Measurements from ENCODE around the gene NUP85. TPM values are rescaled to one million over a fixed set of nuclear protein-coding genes. Genes with fewer than 3 reads are reported as not detected.
"Not testable (repeated sequence)": the region's sequence is repeated elsewhere in the genome, so short reads cannot be mapped to it uniquely, and the experiment has no call there.

NUP85 gene
- total RNA-seq, 5 donors from 2014 or later (not counting 1 experiment from before 2014, with no cell fraction given): 56.2 to 128 (median 106) TPM

DNA sequence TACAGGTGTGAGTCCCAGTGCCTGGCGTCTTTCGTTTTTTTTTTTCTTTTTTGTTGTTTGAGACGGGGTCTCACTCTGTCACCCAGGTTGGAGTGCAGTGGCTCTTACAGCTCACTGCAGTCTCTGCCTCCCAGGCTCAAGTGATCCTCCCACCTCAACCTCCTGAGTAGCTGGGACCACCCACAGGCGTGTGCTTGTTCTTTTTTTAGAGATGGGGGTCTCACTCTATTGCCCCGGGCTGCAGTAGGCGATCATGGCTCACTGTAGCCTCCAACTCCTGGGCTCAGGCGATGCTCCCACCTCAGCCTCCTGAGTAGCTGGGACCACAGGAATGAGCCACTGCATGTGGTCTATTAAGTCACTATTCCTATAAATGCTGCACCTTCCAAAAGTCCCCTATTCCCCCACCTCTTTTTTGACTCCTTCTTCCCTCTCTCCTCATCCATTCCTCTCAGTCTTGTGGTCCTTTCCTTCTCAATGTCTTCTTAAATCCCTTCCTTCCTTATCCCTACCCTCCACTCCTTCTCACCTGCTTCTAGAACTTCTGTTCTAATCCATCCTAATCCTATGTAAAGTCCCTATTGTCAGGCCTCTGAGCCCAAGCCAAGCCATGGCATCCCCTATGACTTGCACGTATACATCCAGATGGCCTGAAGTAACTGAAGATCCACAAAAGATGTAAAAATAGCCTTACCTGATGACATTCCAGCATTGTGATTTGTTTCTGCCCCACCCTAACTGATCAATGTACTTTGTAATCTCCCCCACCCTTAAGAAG is 46.7 kb downstream of the NUP85 start:
- Histone ChIP-seq H3K4me3 (ENCODE audit: control insufficient read depth in 1 of 2, extremely low read depth in 1 of 2, low read length in 1 of 2) (no peak overlapping the region), H3K36me3 (ENCODE audit: control insufficient read depth in 2 of 2, extremely low read depth in 1 of 2, insufficient read depth in 1 of 2, low read length in 1 of 2) (peaks cover 0 to 5% of the 10 kb centered on the region in 2 donors), H3K9me3 (no peaks in the 10 kb centered on the region), H3K27me3 (replicated peaks in 1 of 2; ENCODE audit: control insufficient read depth in 2 of 2, extremely low read depth in 1 of 2, insufficient read depth in 2 of 2, low read length in 1 of 2) (no peaks in the 10 kb centered on the region), H3K27ac (ENCODE audit: low read length) (no peak overlapping the region), H3K4me1 (ENCODE audit: control insufficient read depth in 1 of 2, extremely low read depth in 1 of 2, insufficient read depth in 2 of 2, low read length in 2 of 2) (peaks cover 0 to 24% of the 10 kb centered on the region in 2 experiments)
- H3K27me3 Mint-ChIP-seq: no peaks in the 10 kb centered on the region
- H3K27ac Mint-ChIP-seq: peak overlapping the region; percentile 17 to 77
- POLR2A ChIA-PET: interaction anchor here in 1 of 2 donors (0.7 kb wide), 1 partner anchor 56 kb away, joined by 3 read pairs; no protein-coding TSS in a partner anchor
- H3K4me1 Mint-ChIP-seq: peaks cover 71 to 80% (median 75%) of the 10 kb centered on the region in 3 donors
- peak overlapping the region in 1 of 3 donors; percentile 61 for H3K4me3 Mint-ChIP-seq
- CTCF ChIA-PET: no interaction called here
- H3K36me3 Mint-ChIP-seq: no peaks in the 10 kb centered on the region
- ATAC-seq (replicated peaks in 1 of 4) (no peak), DNase-seq (no peak)
- 85% methylated on average over 5 of the region's 8 CpGs for WGBS (ENCODE audit: insufficient coverage)
- no peaks in the 10 kb centered on the region for H3K9me3 Mint-ChIP-seq

DNA sequence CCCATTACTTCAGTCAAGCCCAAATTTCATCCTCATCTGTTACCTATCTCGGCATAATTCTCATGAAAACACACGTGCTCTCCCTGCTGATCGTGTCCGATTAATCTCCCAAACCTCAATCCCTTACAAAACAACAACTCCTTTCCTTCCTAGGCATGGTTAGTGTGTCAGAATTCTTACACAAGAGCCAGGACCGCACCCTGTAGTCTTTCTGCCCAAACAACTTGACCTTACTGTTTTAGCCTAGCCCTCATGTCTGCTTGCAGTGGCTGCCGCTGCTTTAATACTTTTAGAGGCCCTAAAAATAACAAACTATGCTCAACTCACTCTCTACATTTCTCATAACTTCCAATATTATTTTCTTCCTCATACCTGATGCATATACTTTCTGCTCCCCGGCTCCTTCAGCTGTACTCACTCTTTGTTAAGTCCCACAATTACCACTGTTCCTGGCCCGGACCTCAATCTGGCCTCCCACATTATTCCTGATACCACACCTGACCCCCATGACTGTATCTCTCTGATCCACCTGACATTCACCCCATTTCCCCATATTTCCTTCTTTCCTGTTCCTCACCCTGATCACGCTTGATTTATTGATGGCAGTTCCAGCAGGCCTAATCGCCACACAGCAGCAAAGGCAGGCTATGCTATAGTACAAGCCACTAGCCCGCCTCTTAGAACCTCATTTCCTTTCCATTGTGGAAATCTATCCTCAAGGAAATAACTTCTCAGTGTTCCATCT is 50.6 kb downstream of the NUP85 start:
- 100% methylated on average over 2 of the region's 11 CpGs for WGBS (ENCODE audit: insufficient coverage)
- H3K9me3 ChIP-seq: not testable (repeated sequence)

DNA sequence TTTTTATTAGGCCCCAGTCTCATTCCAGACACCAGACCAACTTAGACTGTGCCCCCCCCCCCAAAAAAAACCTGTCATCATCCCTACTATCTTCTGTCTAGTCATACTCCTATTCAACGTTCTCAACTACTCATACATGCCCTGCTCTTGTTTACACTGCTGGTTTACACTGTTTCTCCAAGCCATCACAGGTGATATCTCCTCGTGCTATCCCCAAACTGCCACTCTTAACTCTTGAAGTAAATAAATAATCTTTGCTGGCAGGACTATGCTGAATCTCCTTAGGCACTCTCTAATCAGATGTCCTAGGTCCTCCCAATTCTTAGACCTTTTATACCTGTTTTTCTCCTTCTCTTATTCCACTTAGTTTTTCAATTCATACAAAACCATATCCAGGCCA is 51.7 kb downstream of the NUP85 start:
- H3K27ac Mint-ChIP-seq; H3K27ac ChIP-seq (ENCODE audit: low read length); H3K27me3 Mint-ChIP-seq; H3K4me3 Mint-ChIP-seq; POLR2A ChIA-PET; CTCF ChIA-PET; ATAC-seq (replicated peaks in 1 of 4); H3K9me3 ChIP-seq; H3K27me3 ChIP-seq (replicated peaks in 1 of 2; ENCODE audit: control insufficient read depth in 2 of 2, extremely low read depth in 1 of 2, insufficient read depth in 2 of 2, low read length in 1 of 2); H3K9me3 Mint-ChIP-seq; H3K4me3 ChIP-seq (ENCODE audit: control insufficient read depth in 1 of 2, extremely low read depth in 1 of 2, low read length in 1 of 2); H3K36me3 ChIP-seq (ENCODE audit: control insufficient read depth in 2 of 2, extremely low read depth in 1 of 2, insufficient read depth in 1 of 2, low read length in 1 of 2); H3K36me3 Mint-ChIP-seq; DNase-seq: not testable (repeated sequence)
- 17% methylated on average over 1 of the region's 2 CpGs for WGBS (ENCODE audit: insufficient coverage)
- H3K4me1 Mint-ChIP-seq: peaks cover 85 to 92% (median 91%) of the 10 kb centered on the region in 3 donors
- peaks cover 17 to 24% of the 10 kb centered on the region in 2 experiments for H3K4me1 ChIP-seq (ENCODE audit: control insufficient read depth in 1 of 2, extremely low read depth in 1 of 2, insufficient read depth in 2 of 2, low read length in 2 of 2)

More for the DNA sequence above, 50.6 kb downstream of the NUP85 start:
- DNase-seq; H3K4me3 ChIP-seq (ENCODE audit: control insufficient read depth in 1 of 2, extremely low read depth in 1 of 2, low read length in 1 of 2); H3K36me3 ChIP-seq (ENCODE audit: control insufficient read depth in 2 of 2, extremely low read depth in 1 of 2, insufficient read depth in 1 of 2, low read length in 1 of 2); H3K9me3 Mint-ChIP-seq; POLR2A ChIA-PET; CTCF ChIA-PET; H3K27me3 ChIP-seq (replicated peaks in 1 of 2; ENCODE audit: control insufficient read depth in 2 of 2, extremely low read depth in 1 of 2, insufficient read depth in 2 of 2, low read length in 1 of 2); ATAC-seq (replicated peaks in 1 of 4); H3K27ac ChIP-seq (ENCODE audit: low read length); H3K4me3 Mint-ChIP-seq; H3K36me3 Mint-ChIP-seq; H3K27me3 Mint-ChIP-seq: not testable (repeated sequence)
- peak overlapping the region in 1 of 2 donors; percentile 36 for H3K27ac Mint-ChIP-seq
- H3K4me1 Mint-ChIP-seq: peaks cover 87 to 100% (median 92%) of the 10 kb centered on the region in 3 donors
- peaks cover 16 to 28% of the 10 kb centered on the region in 2 experiments for H3K4me1 ChIP-seq (ENCODE audit: control insufficient read depth in 1 of 2, extremely low read depth in 1 of 2, insufficient read depth in 2 of 2, low read length in 2 of 2)

DNA sequence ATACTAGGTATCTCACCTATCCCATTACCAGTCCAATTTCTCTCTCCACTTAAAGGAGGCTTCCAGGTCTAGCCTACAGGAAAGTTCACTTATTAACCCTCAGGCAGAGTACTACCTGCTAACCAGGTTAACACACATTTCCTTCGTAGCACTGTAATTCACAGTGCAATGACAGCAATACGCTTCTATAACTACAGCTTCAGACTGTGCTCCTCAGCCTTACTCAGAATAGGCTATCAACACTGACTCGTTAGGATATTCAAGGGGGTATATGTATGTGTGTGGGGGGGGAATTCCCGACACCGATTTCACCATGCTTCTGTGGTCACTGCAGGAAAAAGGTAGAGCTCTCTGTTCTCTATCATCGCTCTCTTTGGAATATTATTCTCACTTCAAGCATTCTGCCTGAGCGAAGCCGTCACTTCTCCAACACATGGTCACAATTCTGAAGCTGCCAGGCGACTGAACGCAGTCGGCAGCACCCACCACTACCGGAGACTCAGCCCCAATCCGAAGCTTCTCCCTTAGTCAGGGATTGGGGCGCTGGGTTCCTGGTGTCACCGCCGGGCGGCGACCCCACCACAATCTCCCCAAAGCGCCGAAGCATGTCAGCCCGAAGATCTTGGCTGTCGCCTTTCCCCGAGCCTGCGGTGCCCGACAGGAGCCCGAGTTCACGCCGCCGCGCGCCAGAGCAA is 55.3 kb downstream of the NUP85 start:
- peak overlapping the region; percentile 94 to 97 (median 95) for H3K4me3 Mint-ChIP-seq
- H3K27ac Mint-ChIP-seq: peak overlapping the region; percentile 99 to 100
- H3K27me3 Mint-ChIP-seq: no peaks in the 10 kb centered on the region
- Histone ChIP-seq H3K9me3 (no peaks in the 10 kb centered on the region), H3K4me1 (ENCODE audit: control insufficient read depth in 1 of 2, extremely low read depth in 1 of 2, insufficient read depth in 2 of 2, low read length in 2 of 2) (peaks cover 22 to 32% of the 10 kb centered on the region in 2 experiments), H3K4me3 (ENCODE audit: control insufficient read depth in 1 of 2, extremely low read depth in 1 of 2, low read length in 1 of 2) (peak overlapping the region; percentile 78 to 79), H3K36me3 (ENCODE audit: control insufficient read depth in 2 of 2, extremely low read depth in 1 of 2, insufficient read depth in 1 of 2, low read length in 1 of 2) (peaks cover 4 to 26% of the 10 kb centered on the region in 2 donors), H3K27ac (ENCODE audit: low read length) (peak overlapping the region; percentile 99), H3K27me3 (replicated peaks in 1 of 2; ENCODE audit: control insufficient read depth in 2 of 2, extremely low read depth in 1 of 2, insufficient read depth in 2 of 2, low read length in 1 of 2) (no peaks in the 10 kb centered on the region)
- H3K9me3 Mint-ChIP-seq: no peaks in the 10 kb centered on the region
- H3K4me1 Mint-ChIP-seq: peaks cover 60 to 67% (median 64%) of the 10 kb centered on the region in 3 donors
- WGBS (ENCODE audit: insufficient coverage): 3% methylated on average over 25 of the region's 31 CpGs
- DNase-seq: peak in 11 of 35 experiments; percentile 15 to 70 (median 28)
- POLR2A ChIA-PET: interaction anchor here (0.6 to 2.8 kb wide), 7 partner anchors 10 to 195 kb away, joined by 3 to 22 read pairs (median 5); partner anchors contain the start of genes MIF4GD (in 2 of the 2) and SLC25A19 (in 1 of the 2)
- CTCF ChIA-PET: interaction anchor here in 1 of 2 donors (0.7 to 4.1 kb wide), 7 partner anchors 10 to 299 kb away, joined by 3 to 58 read pairs (median 5); partner anchors contain the start of genes MIF4GD and SLC25A19
- H3K36me3 Mint-ChIP-seq: peaks cover 15% of the 10 kb centered on the region
- ATAC-seq (replicated peaks in 1 of 4): peak in 2 of 4 experiments; percentile 20 to 37

DNA sequence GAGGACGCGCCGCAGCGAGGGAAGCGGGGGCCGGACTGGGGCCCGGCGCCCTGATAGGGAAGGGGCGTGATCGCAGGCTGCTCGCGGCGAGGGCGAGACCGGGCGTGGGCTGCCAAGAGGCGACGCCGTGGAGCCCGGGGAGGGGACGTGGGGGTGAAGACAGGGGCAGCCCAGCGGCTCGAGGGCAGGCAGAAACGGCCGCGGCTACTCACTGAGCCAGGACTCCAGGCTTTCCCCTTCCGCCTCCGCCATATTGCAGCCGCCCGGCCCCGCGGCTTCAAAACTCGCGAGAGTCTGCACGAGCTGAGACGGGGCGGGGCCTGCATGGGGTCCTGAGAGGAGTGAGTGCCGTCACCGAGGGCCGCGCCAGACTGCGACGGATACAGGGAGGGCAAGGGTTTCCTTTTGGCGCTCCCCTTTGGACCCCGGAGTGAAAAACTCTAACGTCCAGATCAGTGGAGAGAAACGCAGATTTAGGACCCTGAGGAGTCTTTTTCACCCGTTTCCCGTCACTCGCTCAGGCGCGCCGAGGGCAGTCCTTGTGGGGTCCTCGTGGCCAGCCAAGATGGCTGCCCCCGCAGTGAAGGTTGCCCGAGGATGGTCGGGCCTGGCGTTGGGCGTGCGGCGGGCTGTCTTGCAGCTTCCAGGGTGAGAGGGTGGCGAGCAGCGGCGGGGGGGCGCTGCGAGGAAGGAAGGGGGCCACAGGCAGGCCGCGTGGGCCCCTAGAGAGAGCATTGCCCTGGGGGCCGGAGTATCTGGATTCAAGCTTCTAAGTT is 56.0 kb downstream of the NUP85 start, which contains the start of the genes GGA3 and MRPS7:
TSS of gene GGA3 (minus strand) at position 271 of the 776 bp plus-strand sequence. CDS start at position 252, 19 bp downstream.
TSS of gene MRPS7 (plus strand) at position 544 of the 776 bp plus-strand sequence. CDS start at position 566, 22 bp downstream.
- Mint-ChIP-seq H3K9me3 (no peaks in the 10 kb centered on the region), H3K4me3 (peak within 1 kb of the TSS; percentile 94 to 97 (median 95))
- POLR2A ChIA-PET: interaction anchor here (0.7 to 2.8 kb wide), 8 partner anchors 9 to 144 kb away, joined by 3 to 22 read pairs (median 6); partner anchors contain the start of genes GRB2 (in 2 of the 2), MIF4GD (in 2 of the 2) and SLC25A19 (in 1 of the 2)

More for the DNA sequence above, 56.0 kb downstream of the NUP85 start, which contains the start of the genes GGA3 and MRPS7:
- CTCF ChIA-PET: interaction anchor here (0.5 to 4.1 kb wide), 6 partner anchors 9 to 1255 kb away, joined by 4 to 58 read pairs (median 8); partner anchors contain the start of genes MIF4GD (in 1 of the 2) and SLC25A19 (in 1 of the 2)
- peaks cover 53 to 59% (median 56%) of the 10 kb centered on the region in 3 donors for H3K4me1 Mint-ChIP-seq
- Histone ChIP-seq H3K36me3 (ENCODE audit: control insufficient read depth in 2 of 2, extremely low read depth in 1 of 2, insufficient read depth in 1 of 2, low read length in 1 of 2) (peaks cover 9 to 33% of the 10 kb centered on the region in 2 donors), H3K4me1 (ENCODE audit: control insufficient read depth in 1 of 2, extremely low read depth in 1 of 2, insufficient read depth in 2 of 2, low read length in 2 of 2) (peaks cover 22 to 32% of the 10 kb centered on the region in 2 experiments), H3K27me3 (replicated peaks in 1 of 2; ENCODE audit: control insufficient read depth in 2 of 2, extremely low read depth in 1 of 2, insufficient read depth in 2 of 2, low read length in 1 of 2) (no peaks in the 10 kb centered on the region), H3K4me3 (ENCODE audit: control insufficient read depth in 1 of 2, extremely low read depth in 1 of 2, low read length in 1 of 2) (peak within 1 kb of the TSS; percentile 78 to 79), H3K27ac (ENCODE audit: low read length) (peak within 1 kb of the TSS; percentile 99), H3K9me3 (no peaks in the 10 kb centered on the region)
- under 1% methylated on average over 67 of the region's 69 CpGs for WGBS (ENCODE audit: insufficient coverage)
- H3K36me3 Mint-ChIP-seq: peaks cover 15% of the 10 kb centered on the region
- no peaks in the 10 kb centered on the region for H3K27me3 Mint-ChIP-seq
- peak within 1 kb of the TSS; percentile 99 to 100 for H3K27ac Mint-ChIP-seq
- ATAC-seq (replicated peaks in 1 of 4) (peak; percentile 92 to 98 (median 97)), DNase-seq (peak; percentile 90 to 97 (median 95))

Measured in T-cell (primary cell).